Activated T-cell treated with anti-CD3 and anti-CD28 coated beads, Interleukin-2, amount 50 U/mL, for 48 hours (primary cell): ENCODE results near the gene KMO.
A peak's percentile ranks its signal among the peaks of the same experiment; 100 is the strongest.

Source experiments
- DNase-seq, 2 experiments: peaks; one replicate each; pipeline ENCODE4 v3.0.0-alpha.2; 2020

Gene KMO

GRCh38 chr1:241631674-241632073, 99.5 kb downstream of the KMO start:
- DNase-seq: no peak

DNA sequence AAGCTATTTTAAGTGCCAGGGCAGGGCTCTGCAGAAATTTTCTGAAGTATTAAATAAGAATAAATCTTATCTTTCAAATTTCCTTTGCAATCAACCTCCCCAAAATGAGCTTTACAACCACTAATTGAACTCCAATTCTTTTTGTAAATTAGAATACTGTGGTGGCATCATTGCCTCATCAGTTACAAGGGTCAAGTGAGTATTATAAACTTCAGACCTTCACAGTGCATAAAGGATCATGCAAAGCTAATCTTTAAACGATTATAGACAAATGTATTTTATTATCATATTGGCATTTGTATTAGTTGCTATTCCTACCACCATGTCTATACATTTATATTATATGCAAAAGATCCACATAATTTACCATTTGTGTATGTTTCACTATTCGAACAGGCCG, 100.8 kb downstream of the KMO start:
- no peak for DNase-seq

DNA sequence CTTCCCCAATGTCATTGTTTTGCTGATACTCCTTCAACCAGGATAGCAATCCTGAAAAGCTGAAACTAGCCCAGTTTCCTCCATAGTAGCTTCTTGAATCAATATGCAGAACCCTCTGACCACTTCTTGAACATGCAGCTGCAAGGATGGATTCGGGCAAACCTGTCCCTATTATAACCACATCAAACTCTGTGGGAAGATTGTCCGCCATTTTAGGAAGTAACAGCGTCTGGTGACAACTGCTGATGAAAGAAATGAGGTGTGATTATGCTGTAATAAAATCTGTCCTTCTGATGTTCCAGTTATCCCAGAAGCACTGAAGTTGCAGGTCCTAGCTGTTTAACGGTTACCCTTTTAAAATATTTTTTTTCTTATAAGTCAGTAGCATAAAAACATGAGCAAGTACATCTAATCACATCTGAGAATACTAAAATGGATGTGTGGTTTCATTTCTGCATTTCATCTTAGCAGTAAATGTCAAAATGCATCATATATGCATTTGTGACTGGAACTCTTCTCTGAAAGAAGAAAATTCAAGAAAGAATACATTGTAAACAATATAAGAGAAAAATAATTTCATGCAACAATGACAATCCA, 103.5 kb downstream of the KMO start:
- DNase-seq: no peak

GRCh38 chr1:241636291-241636690, 104.1 kb downstream of the KMO start:
- no peak for DNase-seq

DNA sequence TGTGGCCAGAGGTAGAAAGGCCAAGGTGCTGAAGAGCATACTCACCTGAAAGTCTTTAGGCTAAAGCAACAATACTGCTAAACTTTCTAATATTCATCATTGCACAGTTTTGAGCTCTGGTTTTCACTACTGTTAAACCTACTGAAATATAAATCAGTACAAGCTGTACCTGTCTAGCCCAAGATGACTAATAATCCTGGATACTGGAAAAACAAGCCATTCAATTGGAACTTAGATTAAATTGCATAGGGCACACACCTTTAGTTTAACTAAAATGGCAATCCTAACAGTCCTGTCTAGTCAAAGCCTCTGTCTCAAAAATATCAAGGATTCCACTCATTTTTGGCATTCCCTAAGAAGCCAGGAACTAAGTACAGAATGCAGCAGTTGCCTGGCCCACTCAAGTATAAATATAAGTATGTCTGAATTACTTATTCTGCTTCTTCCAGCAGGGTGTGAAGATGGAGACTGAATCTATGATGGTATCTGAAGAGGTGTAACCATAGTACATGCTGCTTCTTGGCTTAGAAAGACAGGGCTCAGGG, 104.9 kb downstream of the KMO start:
- no peak for DNase-seq

DNA sequence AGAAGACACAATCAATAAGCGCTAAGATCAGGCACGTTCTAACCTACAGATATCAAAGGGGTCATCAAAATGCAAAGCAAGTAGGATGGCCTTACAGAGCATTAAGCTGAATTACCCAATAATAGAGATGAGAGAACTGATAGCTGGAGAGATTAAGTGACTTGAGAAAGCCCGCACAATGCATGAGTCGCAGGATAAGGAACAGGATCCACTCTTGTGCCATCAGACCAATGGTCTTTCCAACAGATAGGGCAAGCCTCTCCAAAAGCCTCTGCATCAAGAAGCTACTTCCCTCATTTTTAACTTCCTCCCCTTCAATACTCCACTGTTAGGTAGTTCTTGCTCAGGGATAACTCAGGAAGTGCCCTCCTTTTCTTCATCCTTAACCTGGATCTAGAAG, 105.4 kb downstream of the KMO start:
- no peak for DNase-seq

- no peak for DNase-seq
Measured at GRCh38 chr1:241638099-241638682, 106.0 kb downstream of the KMO start.

DNA sequence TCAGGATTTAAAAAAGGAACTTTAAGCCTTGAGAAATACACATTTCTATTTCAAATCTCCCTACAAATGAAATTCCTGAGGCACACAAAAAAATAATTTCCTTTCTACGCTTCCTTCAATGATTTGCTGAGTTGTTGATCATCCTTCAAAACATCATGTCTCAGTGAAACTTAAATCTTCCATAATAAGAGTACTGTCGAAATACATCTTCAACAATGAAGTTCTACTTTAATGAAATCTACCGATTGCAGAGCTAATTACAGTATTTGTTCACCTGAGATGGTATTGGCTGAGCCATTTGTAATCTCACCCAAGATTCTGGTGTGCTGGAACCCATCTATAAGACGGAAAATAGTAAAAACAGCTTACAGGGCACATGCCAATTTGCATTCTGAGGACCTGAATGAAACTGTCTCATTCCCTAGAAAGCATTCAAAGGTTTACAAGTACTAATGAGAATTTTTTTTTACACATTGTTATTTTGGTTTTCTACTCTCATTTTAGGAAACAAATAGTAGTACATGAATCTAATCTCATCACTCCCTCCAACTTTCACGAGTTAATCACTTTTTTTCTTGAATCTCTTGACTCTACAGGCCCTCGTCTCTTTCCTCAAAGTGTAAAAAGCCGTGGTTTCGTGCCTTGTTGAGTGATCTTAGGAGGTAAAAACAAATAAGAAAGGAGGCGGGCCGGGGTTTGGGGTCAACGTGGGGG, 106.9 kb downstream of the KMO start:
- DNase-seq: no peak

GRCh38 chr1:241639623-241640148, 107.5 kb downstream of the KMO start:
- DNase-seq: peak; percentile 69 to 74

DNA sequence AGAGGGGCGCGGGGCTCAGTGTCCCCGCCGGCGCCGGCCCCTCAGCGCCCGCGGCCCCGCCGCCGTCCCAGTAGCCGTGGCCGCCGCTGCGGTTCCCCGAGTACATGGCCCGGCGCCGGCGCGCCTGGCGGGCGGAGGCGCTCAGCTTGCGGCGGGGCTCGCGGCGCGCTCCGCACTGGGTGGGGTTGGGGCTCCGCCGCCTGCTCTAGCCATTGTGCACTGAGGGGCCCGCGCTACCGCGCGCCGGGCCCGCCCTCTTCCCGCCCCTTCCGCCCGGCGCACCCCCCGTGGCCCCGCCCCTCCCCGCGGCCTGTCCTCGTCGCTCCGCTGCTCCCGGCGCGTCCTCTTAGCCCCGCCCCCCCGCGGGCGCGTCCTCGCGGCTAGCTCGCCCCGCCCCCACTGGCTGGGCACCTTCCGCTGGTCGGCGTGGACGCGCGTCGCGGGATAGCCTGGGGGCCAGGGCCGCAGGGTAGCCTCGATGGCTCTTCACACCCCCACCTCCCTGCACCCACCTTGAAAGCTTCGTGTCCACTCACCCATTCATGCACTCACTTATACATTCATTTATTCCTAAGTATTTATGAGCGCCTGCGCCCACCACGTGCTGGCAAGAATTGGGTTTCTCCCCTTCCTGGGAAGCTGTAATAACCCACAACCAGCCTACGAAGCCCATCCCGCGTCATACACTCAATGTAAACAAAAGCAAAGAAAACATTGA, 108.1 kb downstream of the KMO start, which contains the start of the genes CHML and OPN3:
CHML (minus strand) TSS at position 221 of the 718 bp plus-strand sequence. CDS start 4,603 bp downstream, outside the sequence.
OPN3 (minus strand) TSS at position 221 of the 718 bp plus-strand sequence; CDS start at position 106, 115 bp downstream.
- DNase-seq: peak; percentile 93 to 96

- no peak for DNase-seq
Measured at GRCh38 chr1:241640867-241641622, 108.9 kb downstream of the KMO start.

- no peak for DNase-seq
Measured at GRCh38 chr1:241641773-241642592, 109.8 kb downstream of the KMO start.

DNA sequence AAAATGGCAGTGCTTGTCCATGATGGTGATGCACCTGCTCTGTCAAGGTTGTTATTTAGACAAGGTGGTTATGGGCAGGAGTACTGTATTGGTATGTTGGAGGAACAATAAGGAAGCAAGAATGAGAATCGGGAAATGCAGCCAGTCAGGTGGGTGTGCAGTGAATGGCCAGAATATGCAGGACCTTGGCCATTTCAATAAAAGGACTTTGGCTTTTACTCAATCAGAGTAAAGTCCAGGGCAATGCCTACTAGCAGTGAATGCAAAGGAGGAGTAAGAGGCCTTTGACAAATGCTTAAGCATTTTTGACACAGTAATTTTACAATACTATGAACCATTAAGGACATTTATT, 110.4 kb downstream of the KMO start:
- no peak for DNase-seq

DNA sequence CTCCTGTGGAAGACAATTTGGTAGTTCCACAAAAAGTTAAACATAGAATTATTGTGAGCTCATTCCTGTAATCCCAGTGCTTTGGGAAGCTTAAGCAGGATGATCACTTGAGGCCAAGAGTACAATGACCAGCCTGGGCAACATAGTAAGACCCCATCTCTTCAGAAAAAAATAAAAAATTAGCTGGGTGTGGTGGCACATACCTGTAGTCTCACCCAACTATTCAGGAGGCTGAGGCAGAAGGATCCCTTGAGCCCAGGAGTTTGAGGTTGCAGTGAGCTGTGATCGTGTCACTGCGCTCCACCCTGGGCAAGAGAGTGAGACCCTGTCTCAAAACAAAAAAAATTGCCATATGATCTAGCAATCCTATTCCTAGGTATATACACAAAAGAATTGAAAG, 112.1 kb downstream of the KMO start:
- DNase-seq: no peak

DNA sequence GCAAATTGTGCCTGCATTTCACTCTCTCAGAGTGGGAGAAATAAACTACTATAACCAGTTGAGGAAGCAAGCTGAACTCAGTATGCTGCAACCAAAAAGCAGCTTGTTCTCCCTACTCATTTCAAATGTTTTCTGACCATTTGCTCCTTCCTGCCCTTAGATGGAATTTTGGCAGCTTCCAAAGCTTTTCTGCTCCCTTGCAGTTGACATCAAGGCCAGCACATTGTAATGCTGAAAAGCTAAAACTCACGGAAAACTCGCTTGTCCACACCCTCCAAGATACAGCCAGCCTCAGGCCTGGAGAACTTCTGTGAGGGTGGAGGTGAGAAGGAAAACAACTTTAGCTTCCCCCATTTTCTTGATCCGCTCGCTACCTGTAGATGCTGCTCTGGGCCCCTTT, 113.0 kb downstream of the KMO start:
- DNase-seq: no peak
